HepG2 (cell line): ENCODE results near the gene RPS6KA3. TPM values are rescaled to one million over a fixed set of nuclear protein-coding genes. Genes with fewer than 3 reads are reported as not detected.

Source experiments
- BCL6 ChIP-seq: IDR thresholded peaks from 2 replicates; pipeline ENCODE4 v1.6.1; 2016; ENCODE audit warnings: missing genetic modification reagents, missing compliant biosample characterization
- BRF2 ChIP-seq: sonication (generic); formaldehyde crosslinking; IDR thresholded peaks from 2 replicates; pipeline ENCODE4 v1.8.1; 2022; ENCODE audit warnings: mild to moderate bottlenecking, missing genetic modification reagents
- CREBL2 ChIP-seq: sonication (generic); formaldehyde crosslinking; IDR thresholded peaks from 2 replicates; pipeline ENCODE4 v1.8.1; 2023; ENCODE audit warnings: missing genetic modification reagents, mild to moderate bottlenecking, borderline replicate concordance
- DR1 ChIP-seq: sonication (generic); formaldehyde crosslinking; IDR thresholded peaks from 2 replicates; pipeline ENCODE4 v1.8.0; 2021; ENCODE audit warnings: mild to moderate bottlenecking, missing genetic modification reagents, inconsistent platforms
- FOXK1 ChIP-seq: sonication (generic); formaldehyde crosslinking; IDR thresholded peaks from 2 replicates; pipeline ENCODE4 v1.4.0; 2020; ENCODE audit warnings: low read depth, missing genetic modification reagents, borderline replicate concordance
- GRHL1 ChIP-seq: sonication (generic); formaldehyde crosslinking; conservative IDR thresholded peaks from 2 replicates; pipeline ENCODE4 v1.8.0; 2022; ENCODE audit warnings: missing genetic modification reagents
- MZF1 ChIP-seq: sonication (generic); formaldehyde crosslinking; IDR thresholded peaks from 2 replicates; pipeline ENCODE4 v1.8.1; 2023; ENCODE audit warnings: mild to moderate bottlenecking, missing genetic modification reagents, borderline replicate concordance
- POGZ ChIP-seq: sonication (generic); formaldehyde crosslinking; IDR thresholded peaks from 2 replicates; pipeline ENCODE4 v1.4.0; 2020; ENCODE audit warnings: mild to moderate bottlenecking, missing genetic modification reagents
- POLR2AphosphoS2 ChIP-seq: IDR thresholded peaks from 2 replicates; pipeline ENCODE4 v1.6.1; 2011; ENCODE audit warnings: low read depth, low read length, improper control_type of control experiment
- XRCC5 ChIP-seq: fragments of 200-400 bp; formaldehyde crosslinking; optimal IDR thresholded peaks from 2 replicates; pipeline ENCODE3; 2017; ENCODE audit warnings: mild to moderate bottlenecking, low read length
- ZBTB10 ChIP-seq: sonication (generic); formaldehyde crosslinking; IDR thresholded peaks from 2 replicates; pipeline ENCODE4 v1.4.0; 2020; ENCODE audit warnings: missing genetic modification reagents, borderline replicate concordance
- ZFP91 ChIP-seq: sonication (generic); formaldehyde crosslinking; IDR thresholded peaks from 2 replicates; pipeline ENCODE4 v1.9.0; 2022; ENCODE audit warnings: missing genetic modification reagents, mild to moderate bottlenecking, borderline replicate concordance
- ZNF329 ChIP-seq: sonication (generic); formaldehyde crosslinking; IDR thresholded peaks from 2 replicates; pipeline ENCODE4 v1.9.0; 2021; ENCODE audit warnings: low read depth, mild to moderate bottlenecking, missing genetic modification reagents
- ZNF337 ChIP-seq: sonication (generic); formaldehyde crosslinking; IDR thresholded peaks from 2 replicates; pipeline ENCODE4 v1.5.1; 2020; ENCODE audit warnings: missing genetic modification reagents, low read depth, mild to moderate bottlenecking, borderline replicate concordance
- ZNF605 ChIP-seq: sonication (generic); formaldehyde crosslinking; IDR thresholded peaks from 2 replicates; pipeline ENCODE4 v1.8.0; 2022; ENCODE audit warnings: mild to moderate bottlenecking, missing genetic modification reagents
- ZNF639 ChIP-seq: conservative IDR thresholded peaks from 2 replicates; pipeline ENCODE4 v1.6.1; 2018; ENCODE audit warnings: missing genetic modification reagents
- ZNF747 ChIP-seq: sonication (generic); formaldehyde crosslinking; IDR thresholded peaks from 2 replicates; pipeline ENCODE4 v1.8.1; 2023; ENCODE audit warnings: missing genetic modification reagents, mild to moderate bottlenecking, borderline replicate concordance
- polyA plus RNA-seq, 8 experiments: library from polyadenylated mRNA; depleted of rRNA in 3 of 8; stranded (reverse) in 7 of 8; unstranded in 1 of 8; fragments of >200 nt; fragmentation: Illumina TruSeq in 4 of 8; extraction: Trizol in 4 of 8; gene quantifications; 2 replicates each; pipeline versions ENCODE4 v1.2.1 to v1.2.3, GENCODE V29; 2011 to 2016; ENCODE audit warnings: low read depth in 4 of 8, missing spikeins in 1 of 8, mixed read lengths in 1 of 8; ENCODE audit not compliant: insufficient read depth in 1 of 8
- total RNA-seq, 5 experiments: library from RNA; depleted of rRNA; stranded (reverse); fragments of >200 nt; fragmentation: Illumina TruSeq; extraction: Trizol; gene quantifications; 2 replicates each; pipeline ENCODE4 v1.2.3, GENCODE V29; 2016; ENCODE audit warnings: low read depth in 1 of 5
- TF ChIP-seq, protein P1 (sequence below): sonication (generic); formaldehyde crosslinking; IDR thresholded peaks from 2 replicates; pipeline ENCODE4 v1.4.0; 2020; ENCODE audit warnings: missing genetic modification reagents, mild to moderate bottlenecking, borderline replicate concordance

The RPS6KA3 gene
- total and polyA plus RNA-seq, 2 of the 13 experiments (the other 11 are each of a cell fraction or from before 2014, with no cell fraction given): 314 to 357 TPM

GRCh38 chrX:20221902-20222301 lies 44.8 kb downstream of the RPS6KA3 start (continued):
- TF ChIP-seq, protein P1, sequence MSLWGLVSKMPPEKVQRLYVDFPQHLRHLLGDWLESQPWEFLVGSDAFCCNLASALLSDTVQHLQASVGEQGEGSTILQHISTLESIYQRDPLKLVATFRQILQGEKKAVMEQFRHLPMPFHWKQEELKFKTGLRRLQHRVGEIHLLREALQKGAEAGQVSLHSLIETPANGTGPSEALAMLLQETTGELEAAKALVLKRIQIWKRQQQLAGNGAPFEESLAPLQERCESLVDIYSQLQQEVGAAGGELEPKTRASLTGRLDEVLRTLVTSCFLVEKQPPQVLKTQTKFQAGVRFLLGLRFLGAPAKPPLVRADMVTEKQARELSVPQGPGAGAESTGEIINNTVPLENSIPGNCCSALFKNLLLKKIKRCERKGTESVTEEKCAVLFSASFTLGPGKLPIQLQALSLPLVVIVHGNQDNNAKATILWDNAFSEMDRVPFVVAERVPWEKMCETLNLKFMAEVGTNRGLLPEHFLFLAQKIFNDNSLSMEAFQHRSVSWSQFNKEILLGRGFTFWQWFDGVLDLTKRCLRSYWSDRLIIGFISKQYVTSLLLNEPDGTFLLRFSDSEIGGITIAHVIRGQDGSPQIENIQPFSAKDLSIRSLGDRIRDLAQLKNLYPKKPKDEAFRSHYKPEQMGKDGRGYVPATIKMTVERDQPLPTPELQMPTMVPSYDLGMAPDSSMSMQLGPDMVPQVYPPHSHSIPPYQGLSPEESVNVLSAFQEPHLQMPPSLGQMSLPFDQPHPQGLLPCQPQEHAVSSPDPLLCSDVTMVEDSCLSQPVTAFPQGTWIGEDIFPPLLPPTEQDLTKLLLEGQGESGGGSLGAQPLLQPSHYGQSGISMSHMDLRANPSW (CRISPR knock-in tag): no peak
- no peak for TF ChIP-seq XRCC5
- TF ChIP-seq POGZ (CRISPR knock-in tag): peak; percentile 72
- TF ChIP-seq ZNF747: no peak
- TF ChIP-seq ZNF337 (CRISPR knock-in tag): no peak
- no peak for TF ChIP-seq ZNF639 (CRISPR knock-in tag)
- no peak for TF ChIP-seq ZFP91 (CRISPR knock-in tag)
- TF ChIP-seq BRF2: no peak
- no peak for TF ChIP-seq CREBL2 (CRISPR knock-in tag)
- no peak for TF ChIP-seq DR1 (CRISPR knock-in tag)
- peak; percentile 33; the same call in 1 of the 2 replicates for TF ChIP-seq FOXK1
- peak; percentile 56; the same call in 1 of the 2 replicates for TF ChIP-seq BCL6
- TF ChIP-seq GRHL1 (CRISPR knock-in tag): no peak
- TF ChIP-seq MZF1 (CRISPR knock-in tag): no peak
- TF ChIP-seq ZBTB10 (CRISPR knock-in tag): no peak
- no peak for TF ChIP-seq POLR2AphosphoS2
- TF ChIP-seq ZNF605 (CRISPR knock-in tag): no peak
- no peak for TF ChIP-seq ZNF329 (CRISPR knock-in tag)
